ENCODE measurements around the gene BMPER.

DNA sequence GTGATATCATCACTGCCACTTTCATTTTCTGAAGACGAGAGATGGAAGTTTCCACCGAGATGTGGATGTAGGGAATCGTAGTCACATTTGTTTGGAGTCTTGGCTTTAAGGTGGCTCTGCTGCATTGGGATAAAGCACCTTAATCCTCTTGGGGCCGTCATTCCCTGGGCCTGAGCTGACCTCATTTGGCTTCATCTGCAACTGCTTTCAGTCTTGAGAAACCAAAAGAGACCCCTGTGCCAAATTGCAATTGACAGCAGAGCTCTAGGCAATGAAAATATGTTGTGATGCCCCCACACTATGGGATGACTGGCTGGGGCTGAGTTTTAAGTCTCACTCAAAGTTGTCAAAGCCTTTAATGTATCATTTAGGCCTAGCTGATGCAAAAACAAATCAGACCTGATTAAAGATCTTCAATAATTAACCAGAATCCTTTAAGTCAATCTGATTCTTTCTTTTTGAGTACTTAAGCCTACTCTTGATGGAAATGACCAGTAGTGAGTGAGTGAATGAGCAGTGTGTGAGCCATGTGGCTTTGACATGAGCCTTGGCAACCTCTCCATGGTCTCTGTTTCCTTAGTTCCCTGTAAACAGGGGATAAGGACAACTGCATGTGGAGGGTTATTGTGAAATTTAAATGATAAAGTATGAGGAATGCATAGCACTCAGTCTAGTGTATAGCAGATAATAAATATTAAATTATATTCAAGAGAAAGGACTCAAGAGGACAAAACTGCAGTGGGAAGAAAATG, 155.0 kb downstream of the BMPER start:
- TF ChIP-seq POLR2A (IDR thresholded peaks at IDR 0.05) (no peak), CTCF (IDR thresholded peaks at IDR 0.05) (no peak), EP300 (IDR thresholded peaks at IDR 0.05) (no peak)

Data from tibial nerve (tissue), 4 donors.